ENCODE results near the gene MMP28.

GRCh38 chr17:35808962-35809854 is 13.8 kb upstream of the MMP28 start, which contains the start of gene TAF15:
- peak; percentile 36 to 84 (median 74) for TF ChIP-seq CTCF (IDR thresholded peaks at IDR 0.05)
- TF ChIP-seq POLR2A (IDR thresholded peaks at IDR 0.05): peak; percentile 99
